DMS 273 (cell line): ENCODE measurements around the gene NCOR2.

ENCODE experiments used
- DNase-seq: peaks from one replicate; lab custom pipeline; 2025; ENCODE audit not compliant: unreplicated experiment; lab: John Stamatoyannopoulos, UW

Gene NCOR2

GRCh38 chr12:124544983-124545382 lies 22.4 kb downstream of the NCOR2 start:
- no peak for DNase-seq

DNA sequence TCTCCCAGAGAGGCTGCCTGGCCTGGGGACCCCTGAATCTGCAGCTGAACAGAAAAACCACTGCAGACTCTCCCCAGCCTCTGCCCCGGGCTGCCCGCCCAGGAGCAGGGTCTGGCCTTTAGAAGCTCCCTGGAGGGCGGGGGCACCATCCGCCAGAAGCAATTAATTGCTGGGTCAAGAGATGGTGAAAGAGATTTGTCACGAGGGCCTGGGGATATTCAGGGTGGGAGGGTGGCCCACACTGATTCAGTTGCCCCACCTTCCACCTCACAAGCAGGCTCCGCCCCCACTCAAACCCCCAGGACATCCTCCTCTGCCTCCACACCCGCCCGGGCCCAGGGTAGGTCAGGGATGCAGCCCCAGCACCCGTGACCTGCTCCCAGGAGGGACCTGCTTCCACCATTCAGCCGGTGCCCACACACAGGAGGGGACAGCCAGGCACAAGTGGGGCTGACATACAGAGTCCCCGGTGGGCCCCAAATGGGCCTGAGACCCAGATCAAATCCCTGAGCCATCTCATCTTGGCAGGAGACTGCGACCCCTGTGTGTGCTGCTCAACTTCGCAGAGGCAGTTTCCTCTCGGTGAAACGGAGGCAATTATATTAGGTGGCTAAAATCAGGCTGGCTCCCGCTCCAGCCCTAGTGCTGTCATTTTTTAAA lies 23.0 kb downstream of the NCOR2 start:
- peak; percentile 51 for DNase-seq

- peak; percentile 83 for DNase-seq
Measured at GRCh38 chr12:124543590-124544310, 23.7 kb downstream of the NCOR2 start.

- DNase-seq: peak; percentile 70
Measured at GRCh38 chr12:124543052-124543589, 24.3 kb downstream of the NCOR2 start.

- no peak for DNase-seq
Measured at GRCh38 chr12:124542021-124542949, 25.1 kb downstream of the NCOR2 start.

DNA sequence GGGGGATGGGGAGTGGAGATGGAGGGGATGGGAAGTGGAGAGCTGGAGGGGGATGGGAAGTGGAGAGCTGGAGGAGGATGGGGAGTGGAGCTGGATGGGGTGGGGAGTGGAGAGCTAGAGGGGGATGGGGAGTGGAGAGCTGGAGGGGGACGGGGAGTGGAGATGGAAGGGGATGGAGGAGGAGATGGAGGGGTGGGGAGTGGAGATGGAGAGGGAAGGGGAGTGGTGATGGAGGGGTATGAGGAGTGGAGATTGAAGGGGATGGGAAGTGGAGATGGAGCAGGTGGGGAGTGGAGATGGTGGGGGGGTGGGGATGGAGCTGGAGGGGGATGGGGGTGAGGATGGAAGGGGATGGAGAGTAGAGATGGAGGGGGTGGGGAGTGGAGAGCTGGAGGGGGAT lies 26.1 kb downstream of the NCOR2 start:
- DNase-seq: no peak

DNA sequence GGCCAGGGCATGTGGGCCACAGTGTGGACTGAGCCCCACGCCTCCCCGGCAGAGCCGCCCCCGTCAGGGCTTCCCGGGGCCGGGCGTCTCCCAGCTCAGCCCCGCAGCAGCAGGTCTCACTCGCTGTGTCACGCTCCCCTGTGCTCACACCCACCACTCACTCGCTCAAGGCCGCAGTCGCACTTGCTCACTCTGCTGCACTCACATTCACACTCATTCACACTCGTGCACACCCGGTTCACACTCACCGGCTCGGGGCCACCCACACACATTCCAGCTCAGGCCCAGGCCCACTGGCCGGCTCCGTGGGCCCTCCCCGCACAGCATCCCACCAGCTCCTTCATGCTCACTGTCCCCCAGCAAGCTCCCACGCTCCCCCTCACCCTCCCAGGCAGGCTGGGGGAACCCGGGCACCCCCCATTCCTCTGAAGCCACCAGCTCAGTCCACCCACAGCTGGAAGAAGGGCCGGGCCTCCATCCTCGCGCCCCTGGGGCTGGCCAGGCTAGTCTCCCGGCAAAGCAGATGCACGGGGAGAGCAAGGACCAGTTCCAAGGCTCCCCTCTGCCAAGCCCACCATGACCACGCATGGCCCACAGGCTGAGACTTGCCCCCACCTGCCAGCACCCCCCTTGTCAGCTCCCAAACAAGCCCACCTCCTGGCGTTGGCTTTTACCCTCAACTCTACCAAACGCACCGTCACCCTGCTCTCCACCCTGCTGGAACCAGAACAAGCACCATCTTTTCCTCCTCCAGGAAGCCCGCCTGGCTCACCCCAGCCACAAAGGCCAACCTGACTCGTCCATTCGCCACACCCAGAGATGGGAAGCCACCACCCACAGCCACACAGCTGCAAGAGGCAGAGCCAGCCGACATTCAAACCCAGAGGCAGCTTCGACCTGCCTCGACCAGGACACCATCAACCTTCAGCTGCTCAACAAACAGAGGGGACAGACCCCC lies 28.0 kb downstream of the NCOR2 start:
- no peak for DNase-seq

- peak; percentile 80 for DNase-seq
Measured at GRCh38 chr12:124538194-124539082, 29.0 kb downstream of the NCOR2 start.

DNA sequence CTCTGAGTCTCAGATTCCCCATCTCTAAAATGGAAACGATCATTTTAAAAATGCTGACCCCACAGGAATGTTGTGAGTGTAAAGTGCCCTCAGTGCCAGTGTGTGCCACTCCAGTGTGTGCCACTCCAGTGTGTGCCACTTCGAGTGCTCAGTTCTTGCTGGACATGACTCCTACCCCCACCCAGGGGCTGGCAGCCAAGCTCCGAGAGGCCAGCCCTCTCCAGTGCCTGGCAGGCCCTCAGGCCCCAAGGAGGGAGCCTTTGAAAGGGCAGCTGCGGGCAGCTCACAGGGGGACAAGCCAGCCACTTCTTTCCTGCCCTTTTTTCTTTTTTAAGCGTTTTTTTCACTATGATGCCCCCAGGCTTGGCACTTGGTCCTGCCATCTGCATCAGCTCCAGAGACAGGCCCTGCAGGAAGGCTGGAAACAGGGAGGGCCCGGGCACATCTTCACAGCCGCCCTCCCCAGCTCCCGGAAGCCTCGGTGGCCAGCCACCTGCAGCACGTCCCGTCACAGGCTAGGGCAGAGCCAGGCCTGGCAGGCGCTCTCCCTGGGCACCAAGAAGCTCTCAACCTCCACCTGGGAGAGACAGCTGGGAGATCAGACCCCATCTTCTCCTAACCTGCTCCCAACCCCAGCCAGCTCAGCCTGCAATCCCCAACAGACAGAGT lies 29.8 kb downstream of the NCOR2 start:
- DNase-seq: peak; percentile 59

- no peak for DNase-seq
Measured at GRCh38 chr12:124536641-124537040, 30.8 kb downstream of the NCOR2 start.

- no peak for DNase-seq
Measured at GRCh38 chr12:124534776-124535740, 32.4 kb downstream of the NCOR2 start.

DNA sequence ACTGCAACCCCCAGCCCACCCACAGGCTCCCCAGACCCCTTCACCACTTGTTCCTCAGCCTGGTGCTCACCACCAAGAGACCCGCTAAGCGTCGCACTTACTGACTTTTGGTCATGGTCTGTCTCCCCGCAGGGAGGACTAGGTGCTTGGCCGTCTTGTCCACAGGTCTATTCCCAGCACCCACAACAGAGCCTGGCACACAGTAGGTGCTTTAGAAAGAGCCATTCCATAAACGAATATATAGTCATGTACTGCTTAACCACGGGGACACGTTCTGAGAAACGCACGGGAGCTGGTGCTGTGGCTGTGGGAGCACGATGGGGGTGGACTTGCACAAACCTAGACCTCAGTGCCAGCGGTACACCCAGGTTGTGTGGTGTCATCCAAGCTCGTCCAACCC lies 34.0 kb downstream of the NCOR2 start:
- DNase-seq: no peak

- no peak for DNase-seq
Measured at GRCh38 chr12:124532967-124533366, 34.4 kb downstream of the NCOR2 start.

- peak; percentile 46 for DNase-seq
Measured at GRCh38 chr12:124532331-124532750, 35.1 kb downstream of the NCOR2 start.

GRCh38 chr12:124531906-124532305 lies 35.5 kb downstream of the NCOR2 start:
- no peak for DNase-seq

GRCh38 chr12:124531281-124531745 lies 36.1 kb downstream of the NCOR2 start:
- peak; percentile 27 for DNase-seq

GRCh38 chr12:124530637-124531263 lies 36.7 kb downstream of the NCOR2 start:
- DNase-seq: no peak
